Measurements from ENCODE around the gene SESN2.
"Not testable (repeated sequence)": the region's sequence is repeated elsewhere in the genome, so short reads cannot be mapped to it uniquely, and the experiment has no call there.

The SESN2 gene

GRCh38 chr1:28317014-28317413 is 57.7 kb downstream of the SESN2 start:
- H3K27ac ChIP-seq = no peak overlapping the region
- no peak overlapping the region for H3K4me3 ChIP-seq

DNA sequence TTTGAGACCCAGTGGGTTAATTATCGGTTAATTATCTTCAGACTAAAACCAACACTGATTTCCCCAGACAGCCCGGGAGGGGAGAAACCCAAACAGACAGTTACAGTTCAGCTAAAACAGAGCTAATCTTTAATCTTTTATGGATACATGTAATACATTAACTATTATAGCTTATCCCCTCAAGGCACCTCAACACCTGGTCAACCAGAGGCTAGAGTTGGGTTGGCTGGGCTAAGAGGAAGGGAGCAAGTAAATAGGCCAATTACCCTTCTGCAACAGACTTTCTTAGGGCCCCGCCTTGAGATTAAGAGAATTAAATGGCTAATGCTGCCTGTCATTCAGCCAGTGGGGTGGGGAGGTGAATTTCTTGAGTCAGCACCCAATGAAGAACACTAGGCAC is 62.9 kb downstream of the SESN2 start:
- Histone ChIP-seq H3K4me3 (no peak overlapping the region), H3K27ac (no peak overlapping the region)

DNA sequence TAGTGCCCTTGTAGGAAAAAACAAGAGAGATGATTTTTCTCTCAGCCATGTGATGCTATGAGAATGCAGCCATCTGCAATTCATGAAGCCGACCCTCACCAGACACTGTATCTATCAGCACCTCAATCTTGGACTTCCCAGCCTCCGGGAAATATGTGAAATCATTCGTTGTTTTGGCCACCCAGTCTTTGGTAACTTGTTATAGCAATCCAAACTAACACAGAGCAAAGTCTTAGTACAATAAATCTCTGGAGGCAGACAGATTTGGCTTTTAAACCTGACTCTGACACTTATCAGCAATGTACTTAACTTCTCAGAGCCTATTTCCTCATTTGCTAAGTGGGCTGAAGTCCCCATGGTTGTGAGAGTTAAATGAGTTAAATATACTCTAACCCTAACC is 64.4 kb downstream of the SESN2 start:
- Histone ChIP-seq H3K27ac (no peak overlapping the region), H3K4me3 (no peak overlapping the region)

- Histone ChIP-seq H3K27ac (peak overlapping the region in 2 of 21 experiments; percentile 9 to 90), H3K4me3 (no peak overlapping the region)
Observed at GRCh38 chr1:28326515-28326914, 67.2 kb downstream of the SESN2 start.

- no peak overlapping the region for H3K4me3 ChIP-seq
Observed at GRCh38 chr1:28326984-28327383, 67.7 kb downstream of the SESN2 start.

DNA sequence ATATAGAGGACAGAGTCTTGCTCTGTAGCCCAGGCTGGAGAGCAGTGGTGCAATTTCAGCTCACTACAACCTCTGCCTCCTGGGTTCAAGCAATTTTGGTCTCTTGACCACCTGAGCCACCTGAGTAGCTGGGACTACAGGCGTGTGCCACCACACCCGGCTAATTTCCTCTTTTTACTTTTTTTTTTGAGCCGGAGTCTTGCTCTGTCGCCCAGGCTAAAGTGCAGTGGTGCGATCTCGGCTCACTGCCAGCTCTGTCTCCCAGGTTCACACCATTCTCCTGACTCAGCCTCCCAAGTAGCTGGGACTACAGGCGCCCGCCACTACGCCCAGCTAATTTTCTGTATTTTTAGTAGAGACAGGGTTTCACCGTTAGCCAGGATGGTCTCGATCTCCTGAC is 68.1 kb downstream of the SESN2 start:
- peak overlapping the region in 4 of 21 experiments; percentile 9 to 92 (median 58) for H3K27ac ChIP-seq
- not testable (repeated sequence) for H3K4me3 ChIP-seq

More at GRCh38 chr1:28326984-28327383, 67.7 kb downstream of the SESN2 start:
- H3K27ac ChIP-seq = peak overlapping the region in 3 of 21 experiments; percentile 9 to 92 (median 90)

DNA sequence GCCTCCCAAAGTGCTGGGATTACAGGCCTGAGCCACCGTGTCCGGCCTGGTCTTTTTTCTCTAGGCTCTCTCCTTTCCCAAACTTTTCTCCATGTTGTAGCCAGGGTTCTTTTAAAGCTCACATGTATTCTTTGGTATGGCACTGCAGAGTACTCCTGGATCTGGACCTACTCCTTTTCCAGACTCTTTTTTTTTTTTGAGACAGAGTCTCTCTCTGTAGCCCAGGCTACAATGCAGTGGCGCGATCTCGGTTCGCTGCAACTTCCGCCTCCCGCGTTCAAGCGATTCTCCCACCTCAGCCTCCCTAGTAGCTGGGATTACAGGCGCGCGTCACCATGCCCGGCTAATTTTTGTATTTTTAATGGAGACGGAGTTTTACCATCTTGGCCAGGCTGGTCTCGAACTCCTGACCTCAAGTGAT is 68.9 kb downstream of the SESN2 start:
- peak overlapping the region; percentile 45 to 68 (median 60) for H3K4me3 ChIP-seq
- H3K27ac ChIP-seq = peak overlapping the region in 20 of 21 experiments; percentile 46 to 95 (median 90)

DNA sequence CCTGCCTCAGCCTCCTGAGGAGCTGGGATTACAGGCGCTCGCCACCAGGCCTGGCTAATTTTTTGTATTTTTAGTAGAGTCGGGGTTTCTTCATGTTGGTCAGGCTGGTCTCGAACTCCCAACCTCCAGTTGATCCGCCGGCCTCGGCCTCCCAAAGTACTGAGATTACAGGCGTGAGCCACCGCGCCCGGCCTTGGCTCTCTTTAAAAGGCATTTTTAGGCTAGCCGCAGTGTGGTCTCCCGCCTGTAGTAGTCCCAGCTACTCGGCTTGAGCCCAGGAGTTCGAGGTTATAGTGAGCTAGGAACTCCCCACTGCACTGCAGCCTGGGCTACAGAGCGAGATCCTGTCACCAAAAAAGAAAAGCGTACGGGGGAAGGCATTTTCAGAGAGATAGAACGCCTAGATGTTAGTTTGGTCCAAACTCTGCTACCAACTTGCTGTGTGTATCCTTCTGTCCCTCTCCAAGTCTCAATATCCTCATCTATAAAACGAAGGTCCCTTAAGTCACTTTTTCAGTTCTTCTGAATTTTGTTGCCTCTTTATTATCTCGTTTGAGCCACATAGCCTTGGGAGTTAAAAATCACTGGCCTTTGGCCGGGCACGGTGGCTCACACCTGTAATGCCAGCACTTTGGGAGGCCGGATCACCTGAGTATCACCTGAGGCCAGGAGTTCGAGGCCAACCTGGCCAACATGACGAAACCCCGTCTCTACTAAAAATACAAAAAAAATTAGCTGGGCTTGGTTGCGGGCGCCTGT is 70.3 kb downstream of the SESN2 start:
- H3K27ac ChIP-seq = peak overlapping the region; percentile 73 to 95 (median 90)

More for the DNA sequence above, 70.3 kb downstream of the SESN2 start:
- H3K4me3 ChIP-seq = peak overlapping the region; percentile 45 to 68 (median 60)
